Inflammatory macrophage (primary cell): Measurements from ENCODE around the gene TRIM62.
"Not testable (repeated sequence)": the region's sequence is repeated elsewhere in the genome, so short reads cannot be mapped to it uniquely, and the experiment has no call there.

Source experiments
- DNase-seq, 2 donors: peaks; one replicate each; pipeline ENCODE4 v3.0.0-alpha.2; 2020 to 2022

The TRIM62 gene

GRCh38 chr1:33132549-33132948, 49.3 kb downstream of the TRIM62 start:
- no peak for DNase-seq

- no peak for DNase-seq
Measured at GRCh38 chr1:33131191-33131590, 50.7 kb downstream of the TRIM62 start.

GRCh38 chr1:33130297-33130696, 51.5 kb downstream of the TRIM62 start:
- no peak for DNase-seq

GRCh38 chr1:33128781-33129180, 53.1 kb downstream of the TRIM62 start:
- no peak for DNase-seq

GRCh38 chr1:33127001-33127823, 54.6 kb downstream of the TRIM62 start:
- DNase-seq: peak; percentile 100

- no peak for DNase-seq
Measured at GRCh38 chr1:33126411-33127000, 55.3 kb downstream of the TRIM62 start.

- not testable (repeated sequence) for DNase-seq
Measured at GRCh38 chr1:33124647-33125046, 57.2 kb downstream of the TRIM62 start.

GRCh38 chr1:33123266-33123665, 58.6 kb downstream of the TRIM62 start:
- no peak for DNase-seq

- no peak for DNase-seq
Measured at GRCh38 chr1:33122483-33123178, 59.2 kb downstream of the TRIM62 start.

- no peak for DNase-seq
Measured at GRCh38 chr1:33121728-33122127, 60.1 kb downstream of the TRIM62 start.

- DNase-seq: no peak
Measured at GRCh38 chr1:33120436-33121231, 61.2 kb downstream of the TRIM62 start.

GRCh38 chr1:33119532-33120217, 62.2 kb downstream of the TRIM62 start:
- no peak for DNase-seq

- DNase-seq: no peak
Measured at GRCh38 chr1:33119050-33119449, 62.8 kb downstream of the TRIM62 start.

- DNase-seq: peak; percentile 16 to 50
Measured at GRCh38 chr1:33118274-33118673, 63.6 kb downstream of the TRIM62 start.

- no peak for DNase-seq
Measured at GRCh38 chr1:33117440-33118085, 64.3 kb downstream of the TRIM62 start.

- DNase-seq: peak in 1 of 2 donors; percentile 23
Measured at GRCh38 chr1:33111965-33112364, 69.9 kb downstream of the TRIM62 start.

- DNase-seq: no peak
Measured at GRCh38 chr1:33110477-33110876, 71.4 kb downstream of the TRIM62 start.

- DNase-seq: not testable (repeated sequence)
Measured at GRCh38 chr1:33100119-33100415, 81.8 kb downstream of the TRIM62 start.

GRCh38 chr1:33099290-33100118, 82.3 kb downstream of the TRIM62 start:
- peak; percentile 33 to 37 for DNase-seq

GRCh38 chr1:33098371-33098770, 83.5 kb downstream of the TRIM62 start:
- DNase-seq: peak; percentile 7 to 24

- no peak for DNase-seq
Measured at GRCh38 chr1:33097762-33098161, 84.1 kb downstream of the TRIM62 start.
